ENCODE results near the gene OR8A1.

Gene OR8A1

GRCh38 chr11:124577716-124578427 lies 8.1 kb downstream of the OR8A1 start:
- no peak overlapping the region for H3K4me3 ChIP-seq (ENCODE audit: low read depth, low read length)
- no peak for DNase-seq (ENCODE audit: low read depth)
- TF ChIP-seq, protein P1, sequence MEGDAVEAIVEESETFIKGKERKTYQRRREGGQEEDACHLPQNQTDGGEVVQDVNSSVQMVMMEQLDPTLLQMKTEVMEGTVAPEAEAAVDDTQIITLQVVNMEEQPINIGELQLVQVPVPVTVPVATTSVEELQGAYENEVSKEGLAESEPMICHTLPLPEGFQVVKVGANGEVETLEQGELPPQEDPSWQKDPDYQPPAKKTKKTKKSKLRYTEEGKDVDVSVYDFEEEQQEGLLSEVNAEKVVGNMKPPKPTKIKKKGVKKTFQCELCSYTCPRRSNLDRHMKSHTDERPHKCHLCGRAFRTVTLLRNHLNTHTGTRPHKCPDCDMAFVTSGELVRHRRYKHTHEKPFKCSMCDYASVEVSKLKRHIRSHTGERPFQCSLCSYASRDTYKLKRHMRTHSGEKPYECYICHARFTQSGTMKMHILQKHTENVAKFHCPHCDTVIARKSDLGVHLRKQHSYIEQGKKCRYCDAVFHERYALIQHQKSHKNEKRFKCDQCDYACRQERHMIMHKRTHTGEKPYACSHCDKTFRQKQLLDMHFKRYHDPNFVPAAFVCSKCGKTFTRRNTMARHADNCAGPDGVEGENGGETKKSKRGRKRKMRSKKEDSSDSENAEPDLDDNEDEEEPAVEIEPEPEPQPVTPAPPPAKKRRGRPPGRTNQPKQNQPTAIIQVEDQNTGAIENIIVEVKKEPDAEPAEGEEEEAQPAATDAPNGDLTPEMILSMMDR (IDR thresholded peaks at IDR 0.05; ENCODE audit: low read depth, low read length, missing control alignments): no peak

- TF ChIP-seq, protein P1 (IDR thresholded peaks at IDR 0.05; ENCODE audit: low read depth, low read length, missing control alignments): no peak
- no peak for DNase-seq (ENCODE audit: low read depth)
These were observed 9.0 kb downstream of the OR8A1 start for GRCh38 chr11:124578761-124579160.

GRCh38 chr11:124581817-124582216 lies 12.0 kb downstream of the OR8A1 start:
- no peak for DNase-seq (ENCODE audit: low read depth)
- no peak overlapping the region for H3K4me3 ChIP-seq (ENCODE audit: low read depth, low read length)
- TF ChIP-seq, protein P1 (IDR thresholded peaks at IDR 0.05; ENCODE audit: low read depth, low read length, missing control alignments): no peak

More at GRCh38 chr11:124578761-124579160, 9.0 kb downstream of the OR8A1 start:
- H3K4me3 ChIP-seq (ENCODE audit: low read depth, low read length): no peak overlapping the region

DNA sequence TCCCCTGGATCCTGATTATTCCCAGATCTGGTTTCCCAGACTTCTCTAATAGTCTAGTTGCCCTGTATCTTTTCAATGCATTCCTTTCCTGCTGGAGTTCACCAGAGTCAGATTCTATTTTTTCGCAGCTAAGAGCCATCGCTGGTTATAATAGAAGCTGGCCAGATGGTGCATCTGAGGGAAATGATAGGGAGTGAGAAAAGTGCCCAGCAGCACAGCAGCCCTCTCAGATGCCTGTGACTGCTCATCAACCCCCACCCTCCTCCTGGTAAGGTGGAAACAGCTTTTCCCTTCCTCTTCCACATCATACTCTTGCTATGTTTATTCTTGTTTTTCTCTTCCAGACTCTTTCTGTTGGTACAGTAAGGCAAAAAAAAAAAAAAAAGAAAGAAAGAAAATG lies 12.8 kb downstream of the OR8A1 start:
- H3K4me3 ChIP-seq (ENCODE audit: low read depth, low read length): no peak overlapping the region
- TF ChIP-seq, protein P1 (IDR thresholded peaks at IDR 0.05; ENCODE audit: low read depth, low read length, missing control alignments): no peak
- no peak for DNase-seq (ENCODE audit: low read depth)

GRCh38 chr11:124583781-124584180 lies 14.0 kb downstream of the OR8A1 start:
- TF ChIP-seq, protein P1 (IDR thresholded peaks at IDR 0.05; ENCODE audit: low read depth, low read length, missing control alignments): no peak
- H3K4me3 ChIP-seq (ENCODE audit: low read depth, low read length): no peak overlapping the region
- no peak for DNase-seq (ENCODE audit: low read depth)

GRCh38 chr11:124584681-124585372 lies 15.0 kb downstream of the OR8A1 start:
- TF ChIP-seq, protein P1 (IDR thresholded peaks at IDR 0.05; ENCODE audit: low read depth, low read length, missing control alignments): no peak
- no peak for DNase-seq (ENCODE audit: low read depth)
- H3K4me3 ChIP-seq (ENCODE audit: low read depth, low read length): no peak overlapping the region
